Measurements from ENCODE around the gene INPP5E.

INPP5E gene

DNA sequence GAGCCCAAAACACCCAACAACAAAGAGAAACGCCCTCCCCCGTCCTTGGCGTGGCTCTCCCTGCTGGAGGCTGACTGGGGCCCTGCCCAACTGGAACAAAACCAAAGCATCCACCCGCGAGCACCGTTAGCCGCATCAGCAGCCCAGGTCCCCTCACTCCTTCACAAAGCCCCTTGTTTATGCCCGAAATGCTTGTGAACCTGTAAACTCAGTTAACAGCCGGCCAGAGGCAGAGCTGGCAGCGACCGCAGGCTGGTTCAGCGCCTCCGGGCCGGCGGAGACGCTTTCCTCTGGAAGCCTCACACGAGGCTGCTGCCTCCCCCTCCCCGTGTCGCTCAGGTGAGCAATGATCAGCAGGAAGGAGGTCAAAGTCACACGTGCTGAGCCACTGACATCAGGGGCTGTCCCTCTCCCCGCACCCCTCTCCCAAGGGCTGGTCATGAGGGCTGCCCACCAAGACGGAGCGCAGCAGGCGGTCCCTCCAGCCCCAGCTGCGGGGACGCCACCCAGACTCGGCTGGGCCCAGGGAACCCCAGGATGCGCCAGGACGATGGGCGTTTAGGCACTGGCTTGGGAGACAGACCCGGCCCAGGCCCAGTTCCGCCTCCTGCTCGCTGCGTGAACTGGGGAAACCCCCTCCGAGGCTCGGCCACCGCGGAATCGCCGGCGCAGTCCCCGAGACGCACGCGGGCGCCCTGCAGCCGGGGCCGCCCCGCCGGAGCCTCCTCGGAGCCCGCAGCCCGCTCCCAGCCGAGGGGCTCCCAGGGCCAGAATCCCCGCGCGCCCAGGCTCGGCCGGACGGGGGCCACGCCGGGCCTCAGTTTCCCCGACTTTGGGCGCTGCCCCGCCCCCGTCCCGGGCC is 40.2 kb downstream of the INPP5E start:
- Mint-ChIP-seq H3K27me3 (ENCODE audit: low read depth, poor library complexity) (no peaks in the 10 kb centered on the region), H3K4me3 (peak overlapping the region; percentile 88), H3K4me1 (peaks cover 14% of the 10 kb centered on the region), H3K36me3 (ENCODE audit: low read depth) (peaks cover 22% of the 10 kb centered on the region), H3K9me3 (no peaks in the 10 kb centered on the region), H3K27ac (peak overlapping the region; percentile 57)
- peak; percentile 43 for DNase-seq
- TF ChIP-seq CTCF (IDR thresholded peaks at IDR 0.05): no peak

GRCh38 chr9:136398286-136398685 is 41.4 kb downstream of the INPP5E start:
- Mint-ChIP-seq H3K36me3 (ENCODE audit: low read depth) (peaks cover 20% of the 10 kb centered on the region), H3K27ac (no peak overlapping the region), H3K9me3 (no peaks in the 10 kb centered on the region), H3K27me3 (ENCODE audit: low read depth, poor library complexity) (no peaks in the 10 kb centered on the region), H3K4me1 (peaks cover 14% of the 10 kb centered on the region), H3K4me3 (peak overlapping the region; percentile 88)
- no peak for TF ChIP-seq CTCF (IDR thresholded peaks at IDR 0.05)
- DNase-seq: no peak

DNA sequence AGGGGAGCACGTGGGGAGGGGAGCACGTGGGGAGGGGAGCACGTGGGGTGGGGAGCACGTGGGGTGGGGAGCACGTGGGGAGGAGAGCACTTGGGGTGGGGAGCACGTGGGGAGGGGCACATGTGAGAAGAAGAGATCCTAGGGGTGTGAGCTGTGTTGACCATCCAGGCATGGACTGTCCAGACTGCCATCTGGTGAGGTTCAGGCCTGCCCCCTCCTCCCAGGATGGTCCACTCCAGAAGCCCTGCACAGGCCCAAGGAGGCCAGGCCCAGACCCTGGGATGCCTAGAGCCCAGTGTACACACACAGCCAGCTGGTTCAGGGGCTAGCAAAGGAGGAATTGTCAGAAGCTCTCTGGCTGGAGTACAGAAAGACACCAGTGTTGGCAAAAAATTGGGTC is 42.0 kb downstream of the INPP5E start:
- TF ChIP-seq CTCF (IDR thresholded peaks at IDR 0.05): no peak
- Mint-ChIP-seq H3K27me3 (ENCODE audit: low read depth, poor library complexity) (no peaks in the 10 kb centered on the region), H3K36me3 (ENCODE audit: low read depth) (peaks cover 20% of the 10 kb centered on the region), H3K4me3 (no peak overlapping the region), H3K4me1 (peaks cover 14% of the 10 kb centered on the region), H3K9me3 (no peaks in the 10 kb centered on the region), H3K27ac (no peak overlapping the region)
- no peak for DNase-seq

- TF ChIP-seq CTCF (IDR thresholded peaks at IDR 0.05): no peak
- peaks cover 14% of the 10 kb centered on the region for H3K4me1 Mint-ChIP-seq
Measured at GRCh38 chr9:136396219-136396515, 43.5 kb downstream of the INPP5E start.

DNA sequence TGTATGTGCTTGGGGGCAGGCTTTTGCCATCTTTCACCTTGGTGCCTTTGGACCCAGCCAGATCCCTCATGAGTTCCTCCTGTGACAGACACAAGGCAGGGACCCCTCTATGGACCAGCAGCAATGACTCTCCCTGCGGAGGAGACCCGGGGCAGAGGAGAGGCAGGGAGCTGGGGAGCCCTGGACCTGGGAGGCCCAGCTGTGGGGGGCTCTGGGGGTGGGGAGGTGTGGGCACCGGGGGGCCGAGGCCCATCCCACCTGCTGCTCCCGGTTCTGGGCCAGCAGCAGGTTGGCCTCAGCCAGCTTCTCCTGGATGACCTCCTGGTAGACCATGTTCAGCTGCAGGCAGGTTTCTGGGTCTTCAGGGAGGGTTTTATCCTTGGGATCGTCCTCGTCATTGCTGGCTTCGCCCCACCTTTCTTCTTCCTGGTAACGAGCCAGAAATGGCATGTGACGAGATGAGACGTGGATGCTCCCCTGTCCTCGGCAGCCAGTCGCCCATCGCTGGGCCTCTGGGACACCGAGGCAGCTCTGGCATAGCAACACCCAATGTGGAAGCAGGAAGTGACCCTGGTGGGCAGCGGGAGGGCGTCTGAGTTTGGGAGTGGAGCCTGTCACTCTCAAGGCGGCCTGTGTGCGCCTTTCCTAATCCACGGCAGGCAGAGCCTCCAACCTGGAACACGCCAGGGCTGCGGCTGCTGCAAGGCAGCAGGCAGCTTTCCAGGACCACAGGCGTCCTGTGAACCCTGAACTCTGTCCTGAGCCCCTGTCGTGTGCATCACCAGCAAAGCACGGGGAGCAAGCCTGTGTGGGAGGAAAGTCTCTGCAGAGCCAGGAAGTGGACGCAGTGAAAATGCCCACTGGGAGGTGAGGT is 44.1 kb downstream of the INPP5E start:
- Mint-ChIP-seq H3K27me3 (ENCODE audit: low read depth, poor library complexity) (no peaks in the 10 kb centered on the region), H3K9me3 (no peaks in the 10 kb centered on the region), H3K36me3 (ENCODE audit: low read depth) (peaks cover 21% of the 10 kb centered on the region)

More at GRCh38 chr9:136396219-136396515, 43.5 kb downstream of the INPP5E start:
- no peaks in the 10 kb centered on the region for H3K9me3 Mint-ChIP-seq
- H3K27ac Mint-ChIP-seq: no peak overlapping the region
- peaks cover 18% of the 10 kb centered on the region for H3K36me3 Mint-ChIP-seq (ENCODE audit: low read depth)
- H3K4me3 Mint-ChIP-seq: no peak overlapping the region
- no peaks in the 10 kb centered on the region for H3K27me3 Mint-ChIP-seq (ENCODE audit: low read depth, poor library complexity)
- no peak for DNase-seq

More for the DNA sequence above, 44.1 kb downstream of the INPP5E start:
- H3K4me3 Mint-ChIP-seq: no peak overlapping the region
- DNase-seq: no peak
- peaks cover 14% of the 10 kb centered on the region for H3K4me1 Mint-ChIP-seq
- H3K27ac Mint-ChIP-seq: no peak overlapping the region
- TF ChIP-seq CTCF (IDR thresholded peaks at IDR 0.05): no peak

Data from nephron progenitor cell (in vitro differentiated cells).